HepG2 (cell line): ENCODE data around the gene SAC3D1. TPM values are rescaled to one million over a fixed set of nuclear protein-coding genes. Genes with fewer than 3 reads are reported as not detected.
A peak's percentile ranks its signal among the peaks of the same experiment; 100 is the strongest.

Source experiments
- ATAD3A ChIP-seq: sonication (generic); formaldehyde crosslinking; IDR thresholded peaks from 2 replicates; pipeline ENCODE4 v1.4.0; 2020; ENCODE audit warnings: missing genetic modification reagents
- CHCHD3 ChIP-seq: sonication (generic); formaldehyde crosslinking; IDR thresholded peaks from 2 replicates; pipeline ENCODE4 v1.8.0; 2022; ENCODE audit warnings: mild to moderate bottlenecking, missing genetic modification reagents, moderate library complexity
- HCFC1 ChIP-seq: fragments of 150-350 bp; IDR thresholded peaks from 2 replicates; pipeline ENCODE4 v1.6.1; 2014; ENCODE audit warnings: low read depth, low read length
- TAF1 ChIP-seq: sonication (generic); formaldehyde crosslinking; IDR thresholded peaks from 2 replicates; pipeline ENCODE4 v1.4.0; 2020; ENCODE audit warnings: missing genetic modification reagents
- XBP1 ChIP-seq: sonication (generic); formaldehyde crosslinking; IDR thresholded peaks from 2 replicates; pipeline ENCODE4 v1.5.0; 2020; ENCODE audit warnings: missing genetic modification reagents
- ZBTB20 ChIP-seq: sonication (generic); formaldehyde crosslinking; IDR thresholded peaks from 2 replicates; pipeline ENCODE4 v1.8.1; 2023; ENCODE audit warnings: missing genetic modification reagents, low read depth, mild to moderate bottlenecking, borderline replicate concordance
- ZBTB38 ChIP-seq: sonication (generic); formaldehyde crosslinking; IDR thresholded peaks from 2 replicates; pipeline ENCODE4 v1.5.1; 2020; ENCODE audit warnings: mild to moderate bottlenecking, missing genetic modification reagents
- ZNF431 ChIP-seq: sonication (generic); formaldehyde crosslinking; IDR thresholded peaks from 2 replicates; pipeline ENCODE4 v1.9.0; 2022; ENCODE audit warnings: missing genetic modification reagents, low read depth, mild to moderate bottlenecking, borderline replicate concordance
- ZNF605 ChIP-seq: sonication (generic); formaldehyde crosslinking; IDR thresholded peaks from 2 replicates; pipeline ENCODE4 v1.8.0; 2022; ENCODE audit warnings: mild to moderate bottlenecking, missing genetic modification reagents
- ZNF703 ChIP-seq: sonication (generic); formaldehyde crosslinking; IDR thresholded peaks from 2 replicates; pipeline ENCODE4 v1.5.1; 2020; ENCODE audit warnings: missing genetic modification reagents, mild to moderate bottlenecking, moderate library complexity, borderline replicate concordance
- polyA plus RNA-seq, 8 experiments: library from polyadenylated mRNA; depleted of rRNA in 3 of 8; stranded (reverse) in 7 of 8; unstranded in 1 of 8; fragments of >200 nt; fragmentation: Illumina TruSeq in 4 of 8; extraction: Trizol in 4 of 8; gene quantifications; 2 replicates each; pipeline versions ENCODE4 v1.2.1 to v1.2.3, GENCODE V29; 2011 to 2016; ENCODE audit warnings: low read depth in 4 of 8, missing spikeins in 1 of 8, mixed read lengths in 1 of 8; ENCODE audit not compliant: insufficient read depth in 1 of 8
- total RNA-seq, 5 experiments: library from RNA; depleted of rRNA; stranded (reverse); fragments of >200 nt; fragmentation: Illumina TruSeq; extraction: Trizol; gene quantifications; 2 replicates each; pipeline ENCODE4 v1.2.3, GENCODE V29; 2016; ENCODE audit warnings: low read depth in 1 of 5
- TF ChIP-seq, protein P1 (sequence below): sonication (generic); formaldehyde crosslinking; IDR thresholded peaks from 2 replicates; pipeline ENCODE4 v1.4.0; 2020; ENCODE audit warnings: missing genetic modification reagents
- TF ChIP-seq, protein P2 (sequence below): sonication (generic); formaldehyde crosslinking; IDR thresholded peaks from 2 replicates; pipeline ENCODE4 v1.8.0; 2022; ENCODE audit warnings: missing genetic modification reagents, low read depth, mild to moderate bottlenecking, borderline replicate concordance
- TF ChIP-seq, protein P3 (sequence below): sonication (generic); formaldehyde crosslinking; IDR thresholded peaks from 2 replicates; pipeline ENCODE4 v1.4.0; 2020; ENCODE audit warnings: mild to moderate bottlenecking, low read depth, missing genetic modification reagents
- TF ChIP-seq, protein P4 (sequence below): sonication (generic); formaldehyde crosslinking; IDR thresholded peaks from 2 replicates; pipeline ENCODE4 v1.4.0; 2020; ENCODE audit warnings: missing genetic modification reagents

Gene SAC3D1
- total and polyA plus RNA-seq, 2 of the 13 experiments (the other 11 are each of a cell fraction or from before 2014, with no cell fraction given) = 7.4 to 36.3 TPM

DNA sequence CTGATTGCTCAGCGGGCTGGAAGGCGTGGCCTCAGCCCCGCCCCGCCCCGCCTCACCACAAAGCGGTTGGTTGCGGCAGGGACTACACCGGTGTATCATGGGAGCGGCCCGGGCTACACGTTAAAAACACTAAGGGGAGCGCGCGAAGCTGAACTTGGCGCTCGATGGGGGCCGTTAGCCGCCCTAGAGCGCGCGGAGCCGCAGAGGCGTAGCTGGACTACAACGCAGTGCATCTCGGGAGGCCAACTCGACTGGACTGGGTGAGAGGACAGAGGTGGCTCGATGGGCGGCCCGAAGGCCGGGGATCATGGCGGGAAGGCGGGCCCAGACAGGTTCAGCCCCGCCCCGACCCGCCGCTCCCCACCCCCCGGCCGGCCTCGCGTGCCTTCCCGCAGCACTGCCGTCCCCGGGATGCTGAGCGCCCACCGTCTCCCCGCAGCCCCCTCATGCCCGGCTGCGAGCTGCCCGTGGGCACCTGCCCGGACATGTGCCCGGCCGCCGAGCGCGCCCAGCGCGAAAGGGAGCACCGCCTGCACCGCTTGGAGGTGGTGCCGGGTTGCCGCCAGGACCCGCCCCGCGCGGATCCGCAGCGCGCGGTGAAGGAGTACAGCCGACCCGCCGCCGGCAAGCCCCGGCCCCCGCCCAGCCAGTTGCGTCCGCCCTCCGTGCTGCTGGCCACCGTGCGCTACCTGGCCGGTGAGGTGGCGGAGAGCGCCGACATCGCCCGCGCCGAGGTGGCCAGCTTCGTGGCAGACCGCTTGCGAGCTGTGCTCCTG, at the start of gene SAC3D1 (continued):
- TF ChIP-seq, protein P1, sequence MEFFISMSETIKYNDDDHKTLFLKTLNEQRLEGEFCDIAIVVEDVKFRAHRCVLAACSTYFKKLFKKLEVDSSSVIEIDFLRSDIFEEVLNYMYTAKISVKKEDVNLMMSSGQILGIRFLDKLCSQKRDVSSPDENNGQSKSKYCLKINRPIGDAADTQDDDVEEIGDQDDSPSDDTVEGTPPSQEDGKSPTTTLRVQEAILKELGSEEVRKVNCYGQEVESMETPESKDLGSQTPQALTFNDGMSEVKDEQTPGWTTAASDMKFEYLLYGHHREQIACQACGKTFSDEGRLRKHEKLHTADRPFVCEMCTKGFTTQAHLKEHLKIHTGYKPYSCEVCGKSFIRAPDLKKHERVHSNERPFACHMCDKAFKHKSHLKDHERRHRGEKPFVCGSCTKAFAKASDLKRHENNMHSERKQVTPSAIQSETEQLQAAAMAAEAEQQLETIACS (CRISPR knock-in tag) = peak; percentile 78
- TF ChIP-seq TAF1 (CRISPR knock-in tag) (peak; percentile 52; the same call in 1 of the 2 replicates), ZNF605 (CRISPR knock-in tag) (no peak), ZNF703 (no peak), ATAD3A (CRISPR knock-in tag) (no peak), ZNF431 (CRISPR knock-in tag) (peak; percentile 74; the same call in 1 of the 2 replicates), CHCHD3 (CRISPR knock-in tag) (no peak), XBP1 (no peak), ZBTB38 (CRISPR knock-in tag) (peak; percentile 26), HCFC1 (peak; percentile 43; the same call in 1 of the 2 replicates), ZBTB20 (CRISPR knock-in tag) (peak; percentile 52)
- TF ChIP-seq, protein P2, sequence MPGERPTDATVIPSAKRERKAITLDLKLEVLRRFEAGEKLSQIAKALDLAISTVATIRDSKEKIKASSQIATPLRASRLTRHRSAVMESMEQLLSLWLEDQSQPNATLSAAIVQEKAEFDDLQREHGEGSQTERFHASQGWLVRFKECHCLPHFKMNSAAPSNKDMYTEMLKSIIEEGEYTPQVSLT (CRISPR knock-in tag) = no peak
- TF ChIP-seq, protein P3, sequence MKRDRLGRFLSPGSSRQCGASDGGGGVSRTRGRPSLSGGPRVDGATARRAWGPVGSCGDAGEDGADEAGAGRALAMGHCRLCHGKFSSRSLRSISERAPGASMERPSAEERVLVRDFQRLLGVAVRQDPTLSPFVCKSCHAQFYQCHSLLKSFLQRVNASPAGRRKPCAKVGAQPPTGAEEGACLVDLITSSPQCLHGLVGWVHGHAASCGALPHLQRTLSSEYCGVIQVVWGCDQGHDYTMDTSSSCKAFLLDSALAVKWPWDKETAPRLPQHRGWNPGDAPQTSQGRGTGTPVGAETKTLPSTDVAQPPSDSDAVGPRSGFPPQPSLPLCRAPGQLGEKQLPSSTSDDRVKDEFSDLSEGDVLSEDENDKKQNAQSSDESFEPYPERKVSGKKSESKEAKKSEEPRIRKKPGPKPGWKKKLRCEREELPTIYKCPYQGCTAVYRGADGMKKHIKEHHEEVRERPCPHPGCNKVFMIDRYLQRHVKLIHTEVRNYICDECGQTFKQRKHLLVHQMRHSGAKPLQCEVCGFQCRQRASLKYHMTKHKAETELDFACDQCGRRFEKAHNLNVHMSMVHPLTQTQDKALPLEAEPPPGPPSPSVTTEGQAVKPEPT (CRISPR knock-in tag) = no peak; the same call in 1 of the 2 replicates
- TF ChIP-seq, protein P4, sequence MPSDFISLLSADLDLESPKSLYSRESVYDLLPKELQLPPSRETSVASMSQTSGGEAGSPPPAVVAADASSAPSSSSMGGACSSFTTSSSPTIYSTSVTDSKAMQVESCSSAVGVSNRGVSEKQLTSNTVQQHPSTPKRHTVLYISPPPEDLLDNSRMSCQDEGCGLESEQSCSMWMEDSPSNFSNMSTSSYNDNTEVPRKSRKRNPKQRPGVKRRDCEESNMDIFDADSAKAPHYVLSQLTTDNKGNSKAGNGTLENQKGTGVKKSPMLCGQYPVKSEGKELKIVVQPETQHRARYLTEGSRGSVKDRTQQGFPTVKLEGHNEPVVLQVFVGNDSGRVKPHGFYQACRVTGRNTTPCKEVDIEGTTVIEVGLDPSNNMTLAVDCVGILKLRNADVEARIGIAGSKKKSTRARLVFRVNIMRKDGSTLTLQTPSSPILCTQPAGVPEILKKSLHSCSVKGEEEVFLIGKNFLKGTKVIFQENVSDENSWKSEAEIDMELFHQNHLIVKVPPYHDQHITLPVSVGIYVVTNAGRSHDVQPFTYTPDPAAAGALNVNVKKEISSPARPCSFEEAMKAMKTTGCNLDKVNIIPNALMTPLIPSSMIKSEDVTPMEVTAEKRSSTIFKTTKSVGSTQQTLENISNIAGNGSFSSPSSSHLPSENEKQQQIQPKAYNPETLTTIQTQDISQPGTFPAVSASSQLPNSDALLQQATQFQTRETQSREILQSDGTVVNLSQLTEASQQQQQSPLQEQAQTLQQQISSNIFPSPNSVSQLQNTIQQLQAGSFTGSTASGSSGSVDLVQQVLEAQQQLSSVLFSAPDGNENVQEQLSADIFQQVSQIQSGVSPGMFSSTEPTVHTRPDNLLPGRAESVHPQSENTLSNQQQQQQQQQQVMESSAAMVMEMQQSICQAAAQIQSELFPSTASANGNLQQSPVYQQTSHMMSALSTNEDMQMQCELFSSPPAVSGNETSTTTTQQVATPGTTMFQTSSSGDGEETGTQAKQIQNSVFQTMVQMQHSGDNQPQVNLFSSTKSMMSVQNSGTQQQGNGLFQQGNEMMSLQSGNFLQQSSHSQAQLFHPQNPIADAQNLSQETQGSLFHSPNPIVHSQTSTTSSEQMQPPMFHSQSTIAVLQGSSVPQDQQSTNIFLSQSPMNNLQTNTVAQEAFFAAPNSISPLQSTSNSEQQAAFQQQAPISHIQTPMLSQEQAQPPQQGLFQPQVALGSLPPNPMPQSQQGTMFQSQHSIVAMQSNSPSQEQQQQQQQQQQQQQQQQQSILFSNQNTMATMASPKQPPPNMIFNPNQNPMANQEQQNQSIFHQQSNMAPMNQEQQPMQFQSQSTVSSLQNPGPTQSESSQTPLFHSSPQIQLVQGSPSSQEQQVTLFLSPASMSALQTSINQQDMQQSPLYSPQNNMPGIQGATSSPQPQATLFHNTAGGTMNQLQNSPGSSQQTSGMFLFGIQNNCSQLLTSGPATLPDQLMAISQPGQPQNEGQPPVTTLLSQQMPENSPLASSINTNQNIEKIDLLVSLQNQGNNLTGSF (CRISPR knock-in tag) = peak; percentile 44; the same call in 1 of the 2 replicates
